Stromal cell of bone marrow (primary cell): ENCODE results near the gene OSBPL7.

Experiments
- DNase-seq: peaks from one replicate; pipeline ENCODE4 v3.0.0-alpha.2; 2012; ENCODE audit warnings: low read depth

Gene OSBPL7

DNA sequence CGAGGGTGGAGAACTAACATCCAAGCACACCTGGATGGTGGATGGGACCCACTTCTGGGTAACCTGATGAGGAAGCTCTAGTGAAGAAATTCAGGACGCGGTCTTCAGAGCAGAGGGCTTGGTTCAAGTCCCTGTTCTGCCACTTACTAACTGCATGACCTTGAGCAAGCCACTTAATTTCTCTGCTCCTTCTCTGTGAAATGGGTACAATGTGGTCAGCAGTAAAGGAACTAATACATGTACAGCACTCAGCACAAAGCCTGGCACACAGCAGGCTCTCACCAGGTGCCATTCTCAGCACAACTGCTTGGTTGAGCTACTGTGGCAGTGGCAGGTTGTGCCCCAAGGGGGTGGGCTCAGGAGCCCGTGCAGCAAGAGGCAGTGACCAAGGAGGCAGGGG, 1.9 kb upstream of the OSBPL7 start:
- no peak for DNase-seq

DNA sequence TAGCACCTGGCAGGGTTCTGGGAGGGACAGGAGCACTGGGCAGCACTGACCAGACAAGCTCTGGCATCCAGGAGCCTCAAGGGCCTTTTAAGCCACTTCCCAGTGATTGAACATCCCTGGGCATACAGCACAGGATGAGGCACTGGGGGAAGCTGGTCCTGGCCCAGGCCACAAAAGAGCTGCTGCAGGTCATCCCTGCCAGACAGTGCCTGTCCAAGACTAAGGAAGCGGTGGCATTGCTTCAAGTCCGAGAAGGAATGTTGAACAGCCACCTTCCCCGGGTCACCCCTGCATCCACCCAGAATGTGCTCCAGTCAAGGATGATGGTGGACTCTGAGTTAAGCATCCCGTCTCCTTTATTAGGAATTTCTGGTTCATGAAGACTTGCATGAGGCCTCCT, 1.2 kb upstream of the OSBPL7 start:
- no peak for DNase-seq

DNA sequence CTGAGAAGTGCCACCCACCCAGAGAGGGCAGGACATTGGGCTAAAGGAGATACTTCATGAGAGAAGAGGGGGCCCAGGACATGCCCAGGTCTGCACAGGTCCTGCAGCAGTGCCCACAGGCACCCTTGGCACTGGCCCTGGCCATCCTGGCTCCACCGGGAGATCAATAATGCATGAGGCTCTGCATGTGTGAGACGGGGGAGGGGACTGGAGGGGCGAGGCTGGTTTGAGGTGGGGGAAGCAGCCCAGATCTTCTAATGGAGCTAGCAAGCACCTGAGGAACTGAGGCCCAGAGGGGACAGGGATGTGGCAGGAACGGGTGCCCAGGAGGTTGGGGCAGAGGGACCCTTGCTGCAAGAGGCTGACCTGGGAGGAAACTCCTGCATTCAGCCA, 567 bp downstream of the OSBPL7 start:
- DNase-seq = no peak

DNA sequence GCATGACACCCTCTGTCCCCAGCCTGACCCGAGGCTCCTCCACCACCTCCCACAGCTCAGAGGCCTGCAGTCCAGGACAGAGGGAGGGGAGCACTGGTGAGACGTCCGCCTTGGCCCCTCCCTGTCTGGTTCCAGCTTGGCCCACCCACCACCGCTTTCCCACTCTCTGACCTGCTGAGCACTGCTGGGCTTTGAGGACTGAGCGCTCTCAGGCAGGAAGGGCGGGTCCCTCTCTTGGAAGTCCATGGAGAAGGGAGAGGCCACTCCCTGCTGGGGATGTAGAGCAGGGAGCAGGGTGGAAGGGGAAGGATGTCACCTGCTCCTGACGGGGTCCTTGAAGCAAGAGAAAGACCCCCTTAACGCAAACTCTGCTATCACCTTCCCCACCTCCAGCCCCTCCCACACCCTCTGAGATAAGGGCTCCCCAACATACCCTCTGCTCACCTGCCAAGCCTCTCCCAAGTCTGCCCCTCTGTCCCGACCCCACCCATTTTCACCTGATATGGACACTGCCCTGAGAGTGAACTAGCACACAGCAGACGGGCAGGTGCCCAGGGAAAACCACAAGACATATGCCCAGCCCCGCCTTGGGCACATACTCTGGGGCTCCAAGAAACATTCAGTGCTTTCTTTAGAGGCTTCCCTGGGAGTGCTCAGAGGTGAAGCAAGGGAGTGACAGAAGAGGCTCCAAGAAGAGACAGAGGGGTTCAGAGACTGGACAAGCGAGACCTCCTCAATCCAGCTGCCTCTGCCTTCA, 1.4 kb downstream of the OSBPL7 start:
- no peak for DNase-seq

DNA sequence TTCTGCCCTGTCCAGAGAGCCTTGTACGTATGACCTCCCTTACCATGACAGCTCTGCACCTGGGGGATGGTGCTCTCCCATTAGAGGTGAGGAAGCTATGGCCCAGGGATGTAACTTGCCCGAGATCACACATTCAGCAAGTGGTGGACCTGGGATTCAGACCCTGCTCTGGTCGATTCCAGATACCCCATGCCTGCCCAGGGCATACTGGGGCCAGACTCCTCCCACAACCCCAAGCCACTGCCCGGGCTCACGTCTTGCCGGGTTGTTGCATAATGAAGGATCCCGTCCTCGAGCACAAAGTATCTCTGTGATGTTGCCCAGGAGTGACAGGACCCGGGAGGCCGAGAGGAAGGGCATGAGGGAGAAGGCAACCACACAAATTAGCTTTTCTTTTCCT, 2.1 kb downstream of the OSBPL7 start:
- no peak for DNase-seq

DNA sequence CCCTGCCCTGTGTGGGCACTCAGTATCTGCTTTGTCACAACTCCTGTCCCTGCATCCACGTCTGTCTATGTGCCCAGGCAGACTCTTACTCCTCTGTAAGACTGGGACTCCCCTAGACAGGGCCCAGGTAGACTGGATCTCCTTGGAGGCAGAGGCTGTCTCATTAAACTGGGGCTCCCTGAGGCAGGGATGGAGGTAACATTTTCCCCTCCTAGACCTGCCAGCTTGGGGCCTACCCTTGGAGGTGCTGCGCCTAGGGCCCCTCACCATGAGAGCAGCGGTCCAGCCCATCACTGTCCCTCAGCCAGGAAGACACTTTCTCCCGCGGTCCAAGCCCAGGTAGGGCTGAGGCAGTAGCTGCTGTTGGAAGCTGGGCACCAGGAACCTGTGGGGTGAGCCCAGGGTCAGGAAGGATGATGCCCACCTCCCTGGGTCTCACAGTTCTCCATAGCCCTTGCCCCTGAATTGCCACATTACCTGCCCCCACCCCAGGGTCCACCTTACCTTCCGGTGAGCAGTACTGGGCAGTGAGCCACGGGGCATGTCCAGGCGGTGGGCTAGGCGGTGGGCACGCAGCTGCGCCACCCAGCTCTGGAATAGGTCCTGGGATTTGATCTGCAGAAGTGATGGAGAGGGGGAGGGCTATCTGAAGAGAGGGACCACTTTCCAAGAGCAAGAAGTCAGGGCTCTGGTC, 3.4 kb downstream of the OSBPL7 start:
- DNase-seq = no peak

DNA sequence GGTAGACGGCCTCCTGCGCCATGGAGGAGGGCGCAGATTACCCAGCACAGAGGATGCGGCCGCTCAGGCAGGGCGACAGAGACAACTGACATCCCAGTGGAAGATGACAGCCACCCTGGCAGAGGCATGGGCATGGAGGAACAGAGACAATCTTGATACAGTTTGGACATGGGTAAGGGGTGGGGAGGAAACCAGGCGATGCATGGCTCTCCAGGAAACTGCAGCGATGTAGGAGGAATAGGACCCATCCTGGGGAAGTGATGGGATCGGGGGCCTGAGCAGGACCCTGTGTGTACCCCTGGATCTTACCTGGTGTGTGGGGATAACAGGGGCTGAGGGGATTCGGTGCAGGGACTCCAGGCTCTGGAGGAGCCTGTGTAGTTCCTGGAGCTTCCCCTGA, 4.6 kb downstream of the OSBPL7 start:
- DNase-seq = no peak

DNA sequence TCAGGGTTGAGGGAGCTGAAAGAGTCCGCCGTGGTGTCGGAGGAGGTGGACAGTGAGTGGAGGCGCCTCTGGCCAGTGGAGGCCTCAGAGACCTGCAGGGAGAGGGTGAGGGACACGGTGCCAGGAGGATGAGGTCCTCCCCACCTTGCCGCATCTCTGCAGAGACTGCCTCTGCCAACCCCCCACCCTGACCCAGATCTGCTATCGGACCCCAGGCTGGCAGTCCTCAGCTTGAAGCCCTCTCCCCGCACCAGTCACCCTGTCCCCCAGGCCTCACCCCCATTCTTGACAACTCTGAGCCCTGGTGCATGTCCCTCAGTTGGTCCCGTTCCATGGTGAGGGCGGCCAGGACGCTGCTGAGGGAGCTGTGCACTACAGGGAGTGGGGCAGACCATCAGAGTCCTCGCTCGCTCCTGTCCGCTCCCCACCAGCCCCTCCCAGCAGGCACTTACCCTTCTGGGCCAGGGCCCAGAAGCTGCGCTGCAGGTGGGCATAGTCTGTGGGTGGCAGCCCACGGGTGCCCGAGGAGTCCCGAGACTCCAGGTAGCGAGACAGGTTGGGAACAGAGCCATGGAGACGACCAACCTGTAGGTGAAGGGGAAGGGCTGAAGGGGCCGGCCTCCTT, 5.4 kb downstream of the OSBPL7 start:
- DNase-seq = no peak

DNA sequence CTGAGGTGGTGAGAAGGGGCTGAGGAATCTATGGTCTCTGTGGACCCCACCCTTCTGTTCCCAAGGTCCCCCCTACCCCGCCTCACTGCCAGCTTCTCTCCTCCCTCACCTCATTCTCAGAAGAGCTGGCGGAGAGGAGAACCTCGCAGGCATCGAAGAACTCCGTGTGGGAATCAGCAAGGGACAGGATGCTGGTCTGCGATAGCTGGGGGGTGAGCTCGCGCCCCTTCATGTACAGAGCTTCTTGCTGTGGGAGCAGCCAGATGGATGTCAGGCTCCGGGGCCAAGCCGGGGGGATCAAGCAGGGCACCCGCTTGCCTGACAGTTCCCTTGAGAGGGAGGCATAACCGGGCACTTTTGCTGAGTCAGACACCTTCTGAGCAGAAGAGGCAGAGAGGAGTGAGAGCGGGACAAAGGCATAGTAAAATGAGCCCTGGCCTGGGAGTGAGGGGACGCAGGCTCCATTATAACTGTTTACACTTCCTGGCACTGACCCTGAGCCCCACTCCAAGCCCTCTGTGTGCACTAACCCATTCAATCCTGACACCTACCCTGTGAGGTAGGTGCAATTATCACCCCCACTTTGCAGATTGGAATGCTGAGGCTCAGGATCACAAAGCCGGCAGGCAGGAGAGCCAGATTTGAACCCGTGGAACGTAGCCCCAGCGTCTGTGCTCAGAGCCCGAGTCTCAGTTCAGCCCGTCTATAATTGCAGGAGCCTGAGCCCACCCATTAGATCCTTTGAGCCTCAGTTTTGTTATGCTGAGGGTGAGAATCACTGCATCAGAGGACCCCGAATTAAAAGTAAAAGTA, 6.3 kb downstream of the OSBPL7 start:
- no peak for DNase-seq

DNA sequence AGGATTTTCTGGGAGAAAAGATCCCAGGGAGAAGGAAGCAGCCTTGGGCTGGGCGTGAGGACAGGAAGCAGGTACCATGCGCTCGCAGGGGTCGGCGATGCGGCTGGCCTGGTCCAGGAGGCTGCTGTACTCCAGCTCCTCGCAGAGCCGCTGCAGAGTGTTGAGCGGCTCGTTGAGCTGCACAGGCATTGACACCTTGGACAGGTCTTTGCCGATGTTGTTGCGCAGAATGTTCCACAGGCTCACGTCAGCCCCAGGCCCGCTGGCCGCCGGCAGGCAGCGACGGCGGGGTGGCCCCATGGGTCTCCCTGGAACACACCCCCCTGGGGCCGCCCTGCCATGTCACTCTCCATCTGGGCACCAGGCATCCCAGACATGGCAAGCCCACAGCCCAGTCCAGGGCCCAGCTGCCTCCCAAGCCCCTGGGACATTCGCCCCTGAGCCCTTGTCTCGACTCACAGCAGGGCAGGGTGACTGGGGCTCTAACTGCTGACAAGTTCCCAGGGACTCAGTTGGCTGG, 8.0 kb downstream of the OSBPL7 start:
- no peak for DNase-seq

DNA sequence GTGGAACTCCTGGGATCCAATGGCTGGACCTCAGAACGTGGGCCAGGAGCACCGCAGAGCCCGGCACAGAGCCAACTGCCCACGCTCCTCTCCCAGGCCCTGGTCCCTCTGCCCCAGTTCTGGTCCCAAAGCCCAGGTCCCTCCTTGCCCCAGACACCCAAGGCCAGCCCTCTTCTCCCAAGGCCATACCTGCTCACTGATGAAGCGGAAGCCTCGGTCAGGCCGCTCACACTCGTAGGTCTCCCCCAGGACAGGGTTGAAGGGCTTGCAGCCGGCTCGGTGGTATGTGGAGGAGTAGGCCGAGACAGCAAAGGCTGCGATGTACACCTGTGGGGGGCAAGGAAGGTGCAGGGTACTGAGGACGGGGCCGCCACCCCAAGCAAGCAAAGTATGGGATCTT, 8.5 kb downstream of the OSBPL7 start:
- no peak for DNase-seq

DNA sequence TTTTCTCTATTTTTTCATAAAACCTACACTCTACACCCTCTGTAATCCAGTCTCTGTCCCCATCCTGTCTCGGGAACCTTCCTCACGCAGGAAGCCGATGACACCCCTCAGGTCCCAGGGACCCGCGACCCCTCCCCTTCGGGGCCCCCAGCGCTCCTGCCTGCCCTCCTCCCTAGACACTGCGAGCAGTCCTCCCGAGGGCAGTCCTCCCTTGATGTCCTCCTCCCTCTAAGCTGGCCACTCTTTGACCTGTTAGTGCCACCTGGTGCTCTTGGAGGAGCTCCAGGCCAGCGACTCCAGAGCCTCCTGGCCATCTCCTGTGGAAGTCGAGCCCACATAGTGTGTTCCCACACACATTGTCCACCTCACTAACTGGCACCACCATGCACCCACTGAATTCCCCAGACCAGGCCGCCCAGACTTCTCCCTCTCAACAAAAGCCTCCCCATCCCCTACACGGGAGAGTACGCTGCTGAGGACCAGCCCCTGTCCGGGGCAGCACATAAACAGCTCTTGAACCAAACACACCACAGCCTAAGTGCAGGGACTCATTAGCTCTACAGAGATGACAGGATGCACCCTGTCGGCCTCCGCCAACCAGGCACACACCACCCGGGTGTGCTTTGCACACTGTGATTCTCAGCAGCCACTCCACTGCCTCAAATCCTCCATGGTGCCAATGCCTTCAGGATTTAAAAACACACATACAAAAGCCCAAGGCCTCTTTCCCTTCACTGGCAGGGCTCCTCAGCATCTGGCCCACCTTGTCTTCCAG, 9.3 kb downstream of the OSBPL7 start:
- DNase-seq = no peak

DNA sequence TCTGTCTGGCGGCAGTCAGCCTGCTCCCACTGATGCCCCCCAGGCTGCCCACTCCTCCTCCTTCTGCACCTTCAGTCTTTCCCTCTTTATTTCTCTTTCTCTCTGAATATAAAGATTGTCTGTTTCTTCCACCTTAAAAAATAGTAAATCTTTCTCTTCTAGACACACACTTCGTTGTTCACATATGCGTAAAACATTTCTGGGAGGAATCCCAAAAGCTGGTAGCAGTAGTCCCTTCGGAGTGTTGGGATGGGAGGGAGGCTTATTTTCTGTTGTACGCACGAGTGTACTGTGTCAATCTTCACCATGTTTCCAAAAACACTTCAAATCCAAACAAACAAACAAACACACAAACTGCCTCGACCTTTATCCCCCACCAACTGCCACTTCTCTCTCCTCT, 9.9 kb downstream of the OSBPL7 start:
- no peak for DNase-seq

DNA sequence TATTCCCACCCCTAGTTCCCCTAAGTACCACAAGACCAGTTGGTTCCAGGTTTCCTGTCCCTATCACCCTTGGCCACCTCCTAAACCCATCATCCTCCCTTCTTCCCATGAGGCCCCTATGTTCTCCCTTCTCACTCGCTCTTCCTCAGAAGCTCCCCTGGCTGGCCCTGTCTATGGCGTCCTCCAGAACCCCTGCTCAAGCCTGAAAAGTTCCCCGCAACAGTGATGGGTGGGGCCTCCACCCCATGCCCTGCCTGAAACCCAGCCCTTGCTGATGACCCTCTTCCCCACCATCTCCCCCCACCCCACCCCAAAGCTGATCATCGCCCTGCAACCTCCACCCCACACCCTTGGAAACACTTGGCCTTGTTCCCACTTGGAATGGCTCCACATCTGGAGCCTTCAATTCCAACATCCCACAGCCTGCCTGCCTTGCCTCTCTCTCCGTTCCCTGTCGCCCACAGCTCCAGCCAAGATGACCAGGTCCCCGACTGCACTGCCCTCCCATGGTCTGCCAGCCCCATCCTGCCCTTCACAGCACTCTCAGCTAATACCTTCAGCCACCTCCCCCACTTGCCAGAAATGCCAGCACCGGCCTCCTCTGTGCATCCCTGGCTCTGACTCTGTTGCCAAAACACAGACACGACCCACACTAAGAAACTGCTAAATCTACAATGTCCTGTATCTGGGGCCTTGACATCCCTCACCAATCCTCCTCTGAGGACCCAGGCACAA, 10.5 kb downstream of the OSBPL7 start:
- DNase-seq = no peak

DNA sequence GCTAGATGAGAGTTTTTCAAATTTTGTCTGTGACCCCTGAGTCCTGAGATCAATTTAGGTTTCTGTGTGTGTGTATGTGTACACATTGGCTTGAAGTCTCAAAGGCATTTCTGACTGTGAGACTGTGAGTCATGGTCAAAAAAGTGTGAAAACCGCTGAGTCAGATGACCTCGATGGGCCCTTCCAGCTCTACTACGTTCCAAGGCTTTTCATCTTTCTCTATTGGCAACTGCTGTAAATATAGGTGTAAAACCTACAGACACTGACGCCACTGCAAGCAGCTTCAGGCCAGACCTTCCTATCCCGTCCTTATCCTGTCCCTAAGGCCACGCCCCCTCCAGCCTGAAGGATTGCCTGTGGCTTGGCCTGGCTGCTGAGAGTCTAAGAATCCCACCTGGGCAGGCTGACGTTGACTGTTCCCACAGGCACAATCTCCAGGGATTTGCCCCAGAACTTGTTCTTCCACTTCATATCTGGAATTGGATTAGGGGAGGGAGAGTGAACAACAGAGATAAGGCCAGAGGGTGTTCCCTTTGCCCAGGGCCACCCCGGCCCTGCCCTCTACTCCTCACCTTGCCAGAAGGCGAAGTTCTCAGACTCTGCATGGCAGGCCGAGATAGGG, 11.3 kb downstream of the OSBPL7 start:
- peak; percentile 82 for DNase-seq

DNA sequence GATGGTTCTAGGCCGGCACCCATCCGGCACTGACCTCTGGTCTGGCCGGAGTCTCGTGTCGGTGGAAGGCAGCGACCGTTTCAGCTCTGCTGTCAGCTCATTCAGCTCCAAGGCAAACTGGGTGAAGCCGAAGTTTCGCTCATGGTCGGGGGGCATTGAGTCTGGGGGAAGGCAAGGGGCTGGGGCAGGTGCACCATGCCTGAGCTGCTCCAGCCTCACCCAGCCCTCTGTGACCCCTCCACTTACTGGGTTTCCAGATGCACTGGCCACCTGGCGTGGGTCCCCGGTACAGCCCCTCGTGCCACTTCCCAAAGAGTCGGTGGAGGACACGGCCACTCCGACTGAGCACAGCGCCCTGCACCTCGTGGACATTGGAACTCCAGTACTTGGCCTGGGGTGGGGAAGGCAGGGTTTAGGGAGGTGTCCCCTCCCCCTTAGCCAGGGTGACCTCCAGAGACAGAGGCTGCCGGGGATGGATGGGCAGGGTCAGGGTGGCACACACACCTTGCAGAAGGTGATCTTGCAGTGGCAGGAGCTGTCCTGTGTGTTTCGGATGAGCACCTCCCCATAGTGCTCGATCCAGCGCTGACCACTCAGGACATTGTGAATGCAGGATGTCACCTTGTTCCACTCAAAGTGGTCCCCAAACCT, 12.6 kb downstream of the OSBPL7 start:
- no peak for DNase-seq

DNA sequence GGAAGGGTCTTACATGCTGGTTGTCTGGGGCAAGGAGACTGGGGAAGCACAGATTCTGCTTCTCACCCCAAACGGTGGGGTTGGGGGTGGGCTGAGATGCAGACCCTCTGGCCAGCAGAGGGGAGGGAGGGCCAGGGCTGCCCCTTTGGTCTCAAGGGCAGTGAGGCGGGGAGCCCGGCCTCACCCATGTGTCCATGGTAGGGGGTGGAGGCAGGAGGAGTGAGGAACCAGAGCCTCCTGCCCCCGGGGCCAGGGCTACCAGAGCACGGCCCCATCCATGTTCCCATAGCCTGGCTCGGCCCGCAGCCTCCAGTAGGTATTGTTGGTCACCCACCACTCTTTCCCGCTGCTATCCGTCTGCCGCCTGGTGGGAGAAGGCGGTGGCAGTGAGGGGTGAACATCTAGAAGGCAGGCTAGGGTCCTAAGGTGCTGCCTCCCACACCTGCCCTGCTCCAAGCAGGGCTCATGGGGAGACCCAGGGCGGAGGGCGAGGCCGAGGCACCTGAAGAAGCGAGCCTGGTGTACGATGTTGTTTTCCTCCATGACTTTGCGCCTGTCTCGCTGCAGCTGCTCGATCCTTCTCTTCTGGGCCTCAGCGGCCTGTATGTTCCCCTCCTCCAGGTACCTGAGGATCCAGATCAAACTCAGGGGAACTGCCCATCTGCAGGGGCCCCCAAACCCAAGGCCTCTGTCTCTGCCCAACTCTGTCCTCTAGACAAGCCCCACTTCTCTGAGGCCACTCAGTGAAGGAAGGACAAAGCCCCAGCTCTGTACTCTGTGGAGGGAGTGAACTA, 13.4 kb downstream of the OSBPL7 start:
- DNase-seq = no peak

DNA sequence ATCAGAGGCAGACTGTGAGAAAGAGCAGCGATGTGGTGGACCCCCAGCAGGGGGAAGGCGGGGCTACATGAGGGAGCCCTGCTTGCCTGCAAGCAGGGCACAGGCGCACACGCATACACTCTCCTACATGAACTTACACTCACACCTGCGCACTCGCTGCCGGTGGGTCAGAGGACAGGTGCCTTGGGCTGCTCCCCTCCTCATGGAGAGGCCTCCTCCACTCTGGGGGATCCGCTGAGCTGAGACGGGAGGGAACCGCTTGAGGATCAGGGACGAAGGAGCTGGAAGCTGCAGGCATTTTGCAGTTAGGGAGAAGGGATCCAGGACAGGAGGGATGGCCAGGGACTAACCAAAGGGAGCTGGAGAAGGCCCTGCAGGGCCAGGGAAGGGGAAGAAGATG, 14.2 kb downstream of the OSBPL7 start:
- no peak for DNase-seq

DNA sequence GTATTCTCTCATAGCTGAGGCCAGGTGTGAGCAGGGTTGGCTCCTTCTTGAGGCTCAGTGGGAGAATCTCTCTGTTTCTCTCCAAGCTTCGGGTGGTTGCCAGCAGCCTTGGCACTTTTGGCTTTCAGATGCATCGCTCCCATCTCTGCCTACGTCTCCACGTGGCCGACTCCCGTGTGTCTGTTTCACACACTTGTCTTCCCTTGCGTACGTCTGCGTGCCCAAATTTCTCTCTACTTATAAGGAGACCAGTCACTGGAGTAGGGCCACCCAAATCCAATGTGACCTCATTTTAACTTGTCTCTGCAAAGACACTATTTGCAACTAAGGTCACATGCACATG, 14.7 kb downstream of the OSBPL7 start:
- no peak for DNase-seq
